ENCODE measurements around the gene TPPP. TPM values are rescaled to one million over a fixed set of nuclear protein-coding genes. Genes with fewer than 3 reads are reported as not detected.

The TPPP gene
- polyA plus RNA-seq, 1 donor (not counting 4 experiments of a cell fraction or from before 2014, with no cell fraction given), result 0.88 TPM

DNA sequence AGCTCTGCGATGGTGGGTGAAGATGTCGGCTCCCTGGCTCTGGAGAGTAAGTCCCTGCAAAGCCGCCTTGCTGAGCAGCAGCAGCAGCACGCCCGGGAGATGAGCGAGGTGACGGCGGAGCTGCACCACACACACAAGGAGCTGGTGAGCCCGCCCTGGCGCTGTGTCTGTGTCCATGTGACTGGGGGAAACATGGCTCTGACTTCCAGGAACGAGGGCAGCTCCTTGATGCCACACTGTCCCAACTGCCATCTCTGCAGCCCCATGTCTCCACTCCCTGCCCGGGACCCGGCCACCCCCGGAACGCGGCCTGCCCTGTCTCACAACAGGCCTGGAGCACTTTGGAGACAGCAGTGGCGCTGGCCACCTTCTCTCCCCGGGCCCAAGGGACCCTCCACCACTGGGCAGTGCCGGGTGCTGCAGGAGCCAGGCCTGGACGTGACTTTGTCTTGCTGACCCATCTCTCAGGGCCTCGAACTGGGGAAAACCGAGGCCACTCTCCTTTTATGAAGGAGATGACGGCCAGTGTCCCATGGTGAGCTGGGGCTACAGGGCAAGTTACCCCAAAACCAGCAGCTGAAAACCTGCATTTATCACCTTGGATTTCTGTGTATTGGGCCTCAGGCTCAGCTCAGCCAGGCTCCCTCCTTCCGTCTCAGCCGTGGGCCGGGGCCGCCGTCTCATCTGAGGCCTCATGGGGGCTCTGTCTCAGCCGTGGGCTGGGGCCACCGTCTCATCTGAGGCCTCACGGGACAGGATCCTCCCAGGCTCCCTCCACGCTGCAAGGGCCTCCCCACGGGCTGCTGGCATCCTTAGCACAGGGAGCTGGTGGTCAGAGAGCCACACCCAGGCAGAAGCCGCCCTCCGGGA lies 52.5 kb downstream of the TPPP start:
- Histone ChIP-seq H4K20me1 (ENCODE audit: control insufficient read depth, extremely low read depth, insufficient read depth, low read length) (no peaks in the 10 kb centered on the region), H3K4me1 (ENCODE audit: control insufficient read depth, extremely low read depth, insufficient read depth, low read length) (no peaks in the 10 kb centered on the region), H3K9me1 (ENCODE audit: control insufficient read depth, extremely low read depth, insufficient read depth, low read length) (no peaks in the 10 kb centered on the region), H3K27ac (ENCODE audit: control insufficient read depth, insufficient read depth, low read length) (no peak overlapping the region), H3K79me2 (ENCODE audit: control insufficient read depth, insufficient read depth, low read length) (no peaks in the 10 kb centered on the region), H3K9ac (ENCODE audit: control insufficient read depth, extremely low read depth, insufficient read depth, low read length) (no peak overlapping the region), H3K4me2 (ENCODE audit: control insufficient read depth, extremely low read depth, insufficient read depth, low read depth, low read length) (no peak overlapping the region), H3K4me3 (ENCODE audit: control insufficient read depth in 2 of 3, extremely low read depth in 1 of 3, insufficient read depth in 2 of 3, low read depth in 1 of 3, low read length in 3 of 3) (no peak overlapping the region), H2AFZ (ENCODE audit: control insufficient read depth, low read length) (no peak overlapping the region), H3K36me3 (ENCODE audit: control insufficient read depth in 2 of 2, extremely low read depth in 1 of 2, insufficient read depth in 2 of 2, low read length in 2 of 2) (peaks cover 25 to 40% of the 10 kb centered on the region in 2 experiments), H3K27me3 (ENCODE audit: control insufficient read depth, extremely low read depth, insufficient read depth, low read length) (no peaks in the 10 kb centered on the region), H3K9me3 (ENCODE audit: control insufficient read depth, low read depth, low read length) (no peaks in the 10 kb centered on the region)
- FAIRE-seq, result no peak
- dilution Hi-C loops (cut with MboI; ENCODE audit: extremely low pct_ligation_motif_present, low sequenced_read_pairs), result no loop called here
- DNase-seq (ENCODE audit: low read depth, low spot score), result no peak
- TF ChIP-seq, protein P1, sequence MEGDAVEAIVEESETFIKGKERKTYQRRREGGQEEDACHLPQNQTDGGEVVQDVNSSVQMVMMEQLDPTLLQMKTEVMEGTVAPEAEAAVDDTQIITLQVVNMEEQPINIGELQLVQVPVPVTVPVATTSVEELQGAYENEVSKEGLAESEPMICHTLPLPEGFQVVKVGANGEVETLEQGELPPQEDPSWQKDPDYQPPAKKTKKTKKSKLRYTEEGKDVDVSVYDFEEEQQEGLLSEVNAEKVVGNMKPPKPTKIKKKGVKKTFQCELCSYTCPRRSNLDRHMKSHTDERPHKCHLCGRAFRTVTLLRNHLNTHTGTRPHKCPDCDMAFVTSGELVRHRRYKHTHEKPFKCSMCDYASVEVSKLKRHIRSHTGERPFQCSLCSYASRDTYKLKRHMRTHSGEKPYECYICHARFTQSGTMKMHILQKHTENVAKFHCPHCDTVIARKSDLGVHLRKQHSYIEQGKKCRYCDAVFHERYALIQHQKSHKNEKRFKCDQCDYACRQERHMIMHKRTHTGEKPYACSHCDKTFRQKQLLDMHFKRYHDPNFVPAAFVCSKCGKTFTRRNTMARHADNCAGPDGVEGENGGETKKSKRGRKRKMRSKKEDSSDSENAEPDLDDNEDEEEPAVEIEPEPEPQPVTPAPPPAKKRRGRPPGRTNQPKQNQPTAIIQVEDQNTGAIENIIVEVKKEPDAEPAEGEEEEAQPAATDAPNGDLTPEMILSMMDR (optimal IDR thresholded peaks at IDR 0.05 in 1 of 3, IDR thresholded peaks at IDR 0.05 in 1 of 3, conservative IDR thresholded peaks at IDR 0.05 in 1 of 3; ENCODE audit: extremely low read depth in 1 of 3, insufficient read depth in 2 of 3, low read length in 3 of 3), result no peak
- no peak for TF ChIP-seq EZH2 (IDR thresholded peaks at IDR 0.05; ENCODE audit: low read length)

- dilution Hi-C loops (cut with MboI; ENCODE audit: extremely low pct_ligation_motif_present, low sequenced_read_pairs), result no loop called here
- DNase-seq (ENCODE audit: low read depth, low spot score), result no peak
- no peak overlapping the region for H3K27ac ChIP-seq (ENCODE audit: control insufficient read depth, insufficient read depth, low read length)
Observed at GRCh38 chr5:639584-640213, 53.5 kb downstream of the TPPP start.

More at GRCh38 chr5:639584-640213, 53.5 kb downstream of the TPPP start:
- H3K9ac ChIP-seq (ENCODE audit: control insufficient read depth, extremely low read depth, insufficient read depth, low read length), result no peak overlapping the region
- no peak overlapping the region for H3K4me2 ChIP-seq (ENCODE audit: control insufficient read depth, extremely low read depth, insufficient read depth, low read depth, low read length)
- no peak for TF ChIP-seq EZH2 (IDR thresholded peaks at IDR 0.05; ENCODE audit: low read length)
- TF ChIP-seq, protein P1 (optimal IDR thresholded peaks at IDR 0.05 in 1 of 3, IDR thresholded peaks at IDR 0.05 in 1 of 3, conservative IDR thresholded peaks at IDR 0.05 in 1 of 3; ENCODE audit: extremely low read depth in 1 of 3, insufficient read depth in 2 of 3, low read length in 3 of 3), result no peak
- H3K79me2 ChIP-seq (ENCODE audit: control insufficient read depth, insufficient read depth, low read length), result no peaks in the 10 kb centered on the region
- no peak for FAIRE-seq
- no peaks in the 10 kb centered on the region for H3K9me1 ChIP-seq (ENCODE audit: control insufficient read depth, extremely low read depth, insufficient read depth, low read length)
- no peak overlapping the region for H3K4me3 ChIP-seq (ENCODE audit: control insufficient read depth in 2 of 3, extremely low read depth in 1 of 3, insufficient read depth in 2 of 3, low read depth in 1 of 3, low read length in 3 of 3)
- no peaks in the 10 kb centered on the region for H3K9me3 ChIP-seq (ENCODE audit: control insufficient read depth, low read depth, low read length)
- H4K20me1 ChIP-seq (ENCODE audit: control insufficient read depth, extremely low read depth, insufficient read depth, low read length), result no peaks in the 10 kb centered on the region
- H3K36me3 ChIP-seq (ENCODE audit: control insufficient read depth in 2 of 2, extremely low read depth in 1 of 2, insufficient read depth in 2 of 2, low read length in 2 of 2), result peaks cover 23 to 41% of the 10 kb centered on the region in 2 experiments
- H2AFZ ChIP-seq (ENCODE audit: control insufficient read depth, low read length), result no peak overlapping the region
- no peaks in the 10 kb centered on the region for H3K4me1 ChIP-seq (ENCODE audit: control insufficient read depth, extremely low read depth, insufficient read depth, low read length)
- no peaks in the 10 kb centered on the region for H3K27me3 ChIP-seq (ENCODE audit: control insufficient read depth, extremely low read depth, insufficient read depth, low read length)

Measured in keratinocyte (primary cell).